ENCODE data around the gene COX7A2L. TPM values are rescaled to one million over a fixed set of nuclear protein-coding genes. Genes with fewer than 3 reads are reported as not detected.

The COX7A2L gene
- total RNA-seq, 4 donors from 2014 or later: 85.3 to 131 (median 113) TPM

- H3K4me3 ChIP-seq: no peak overlapping the region
- no peak for ATAC-seq
- TF ChIP-seq POLR2AphosphoS5 (IDR thresholded peaks at IDR 0.05) (no peak), POLR2A (IDR thresholded peaks at IDR 0.05) (no peak), EP300 (IDR thresholded peaks at IDR 0.05) (no peak)
- TF ChIP-seq, protein P1, sequence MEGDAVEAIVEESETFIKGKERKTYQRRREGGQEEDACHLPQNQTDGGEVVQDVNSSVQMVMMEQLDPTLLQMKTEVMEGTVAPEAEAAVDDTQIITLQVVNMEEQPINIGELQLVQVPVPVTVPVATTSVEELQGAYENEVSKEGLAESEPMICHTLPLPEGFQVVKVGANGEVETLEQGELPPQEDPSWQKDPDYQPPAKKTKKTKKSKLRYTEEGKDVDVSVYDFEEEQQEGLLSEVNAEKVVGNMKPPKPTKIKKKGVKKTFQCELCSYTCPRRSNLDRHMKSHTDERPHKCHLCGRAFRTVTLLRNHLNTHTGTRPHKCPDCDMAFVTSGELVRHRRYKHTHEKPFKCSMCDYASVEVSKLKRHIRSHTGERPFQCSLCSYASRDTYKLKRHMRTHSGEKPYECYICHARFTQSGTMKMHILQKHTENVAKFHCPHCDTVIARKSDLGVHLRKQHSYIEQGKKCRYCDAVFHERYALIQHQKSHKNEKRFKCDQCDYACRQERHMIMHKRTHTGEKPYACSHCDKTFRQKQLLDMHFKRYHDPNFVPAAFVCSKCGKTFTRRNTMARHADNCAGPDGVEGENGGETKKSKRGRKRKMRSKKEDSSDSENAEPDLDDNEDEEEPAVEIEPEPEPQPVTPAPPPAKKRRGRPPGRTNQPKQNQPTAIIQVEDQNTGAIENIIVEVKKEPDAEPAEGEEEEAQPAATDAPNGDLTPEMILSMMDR (IDR thresholded peaks at IDR 0.05): no peak
- H3K27ac ChIP-seq: no peak overlapping the region
- 96 to 97% methylated on average over 2 of the region's 2 CpGs for WGBS, 2 donors (ENCODE audit: low coverage in 1 of 2)
- H3K36me3 ChIP-seq: peaks cover 0 to 31% of the 10 kb centered on the region in 2 donors
- no peaks in the 10 kb centered on the region for H3K4me1 ChIP-seq
- no peaks in the 10 kb centered on the region for H3K9me3 ChIP-seq
- no peaks in the 10 kb centered on the region for H3K27me3 ChIP-seq
Observed at GRCh38 chr2:42309366-42309765, 51.7 kb downstream of the COX7A2L start.

DNA sequence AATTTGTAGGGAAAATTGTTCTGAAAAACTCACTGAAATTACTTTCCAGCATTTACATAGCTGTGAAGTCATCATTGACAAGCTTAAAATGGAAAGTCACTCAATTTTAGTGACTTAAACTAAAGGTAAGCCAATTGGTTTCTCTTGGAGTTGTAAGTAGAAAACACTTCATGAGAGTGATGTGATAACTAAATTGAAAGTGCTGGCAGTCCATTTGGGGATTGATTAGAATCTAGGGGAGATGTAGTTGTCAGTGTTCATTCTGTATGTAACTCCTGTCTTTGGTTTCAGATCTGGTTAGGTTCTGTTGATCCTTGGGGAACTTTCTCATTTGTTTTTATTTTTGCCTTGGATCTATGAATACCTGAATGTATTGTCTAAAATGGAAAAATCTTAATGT is 53.8 kb downstream of the COX7A2L start:
- TF ChIP-seq, protein P1 (IDR thresholded peaks at IDR 0.05): no peak
- TF ChIP-seq POLR2AphosphoS5 (IDR thresholded peaks at IDR 0.05) (no peak), POLR2A (IDR thresholded peaks at IDR 0.05) (no peak), EP300 (IDR thresholded peaks at IDR 0.05) (no peak)
- Histone ChIP-seq H3K4me1 (no peaks in the 10 kb centered on the region), H3K27me3 (no peaks in the 10 kb centered on the region), H3K4me3 (no peak overlapping the region), H3K27ac (no peak overlapping the region), H3K36me3 (peaks cover 0 to 52% of the 10 kb centered on the region in 2 donors), H3K9me3 (no peaks in the 10 kb centered on the region)
- no peak for ATAC-seq

DNA sequence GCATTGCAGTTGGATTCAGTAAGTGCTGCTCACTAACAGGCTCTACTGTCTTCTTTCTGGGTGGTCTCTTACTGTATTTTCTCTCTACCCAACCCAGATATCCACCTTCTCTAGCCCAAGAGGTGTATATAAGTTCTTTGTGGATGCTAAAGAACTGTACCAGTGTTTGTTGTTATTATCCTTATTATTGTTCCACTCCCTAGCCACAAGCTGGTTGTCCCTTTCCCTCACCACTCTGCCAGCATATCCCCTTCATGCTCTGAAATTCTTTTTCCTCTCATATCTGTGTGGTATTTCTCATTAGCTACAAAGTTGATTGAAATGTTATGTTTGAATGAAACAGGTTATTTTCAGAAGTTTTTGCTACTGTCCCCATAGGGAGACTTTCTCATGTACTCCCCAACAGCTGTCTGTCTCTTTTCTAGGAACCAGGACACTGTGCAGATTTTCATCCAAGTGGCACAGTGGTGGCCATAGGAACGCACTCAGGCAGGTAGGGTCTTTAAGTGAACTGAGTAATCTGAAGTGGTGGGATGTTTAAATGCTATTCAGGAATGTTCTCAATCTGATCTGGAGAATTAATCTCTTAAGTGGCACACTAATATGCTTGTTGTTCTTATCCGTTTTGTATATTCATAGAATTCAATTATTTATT is 56.8 kb downstream of the COX7A2L start:
- TF ChIP-seq, protein P1 (IDR thresholded peaks at IDR 0.05): no peak
- TF ChIP-seq EP300 (IDR thresholded peaks at IDR 0.05): no peak
- no peak for TF ChIP-seq POLR2A (IDR thresholded peaks at IDR 0.05)
- no peak for TF ChIP-seq POLR2AphosphoS5 (IDR thresholded peaks at IDR 0.05)
- no peaks in the 10 kb centered on the region for H3K27me3 ChIP-seq
- no peak overlapping the region for H3K4me3 ChIP-seq
- no peak for ATAC-seq
- no peaks in the 10 kb centered on the region for H3K4me1 ChIP-seq
- H3K27ac ChIP-seq: no peak overlapping the region
- 91 to 93% methylated on average over 2 of the region's 2 CpGs for WGBS, 2 donors (ENCODE audit: low coverage in 1 of 2)
- no peaks in the 10 kb centered on the region for H3K9me3 ChIP-seq
- peaks cover 0 to 52% of the 10 kb centered on the region in 2 donors for H3K36me3 ChIP-seq

DNA sequence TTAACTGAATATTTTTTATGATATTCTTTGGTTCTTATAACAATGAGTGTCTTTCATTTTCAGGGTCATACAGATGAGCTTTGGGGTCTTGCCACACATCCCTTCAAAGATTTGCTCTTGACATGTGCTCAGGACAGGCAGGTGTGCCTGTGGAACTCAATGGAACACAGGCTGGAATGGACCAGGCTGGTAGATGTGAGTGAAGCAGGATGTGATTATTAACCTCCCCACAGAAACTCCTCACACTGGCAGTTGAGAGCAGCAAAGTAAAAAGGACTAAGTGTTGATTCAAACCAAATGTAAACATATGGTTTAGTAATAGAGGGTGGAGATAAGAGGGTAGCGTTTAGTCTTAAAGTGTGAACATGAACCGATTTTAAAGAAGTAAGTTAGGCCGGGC is 57.8 kb downstream of the COX7A2L start:
- TF ChIP-seq, protein P1 (IDR thresholded peaks at IDR 0.05): no peak
- TF ChIP-seq POLR2A (IDR thresholded peaks at IDR 0.05): no peak
- no peak for TF ChIP-seq EP300 (IDR thresholded peaks at IDR 0.05)
- TF ChIP-seq POLR2AphosphoS5 (IDR thresholded peaks at IDR 0.05): no peak
- ATAC-seq: no peak
- peaks cover 0 to under 1% (median 0%) of the 10 kb centered on the region in 3 donors for H3K4me1 ChIP-seq
- no peak overlapping the region for H3K4me3 ChIP-seq
- no peaks in the 10 kb centered on the region for H3K9me3 ChIP-seq
- peaks cover 0 to 51% of the 10 kb centered on the region in 2 donors for H3K36me3 ChIP-seq
- WGBS, 2 donors (ENCODE audit: low coverage in 1 of 2): 67 to 100% methylated on average over 1 to 3 of the region's 3 CpGs
- H3K27ac ChIP-seq: no peak overlapping the region
- H3K27me3 ChIP-seq: no peaks in the 10 kb centered on the region

- Histone ChIP-seq H3K36me3 (peaks cover 2 to 49% of the 10 kb centered on the region in 2 donors), H3K27me3 (no peaks in the 10 kb centered on the region), H3K4me1 (peaks cover 0 to 10% (median 4%) of the 10 kb centered on the region in 3 donors), H3K27ac (no peak overlapping the region), H3K4me3 (no peak overlapping the region), H3K9me3 (no peaks in the 10 kb centered on the region)
- no peak for ATAC-seq
- no peak for TF ChIP-seq POLR2A (IDR thresholded peaks at IDR 0.05)
- TF ChIP-seq POLR2AphosphoS5 (IDR thresholded peaks at IDR 0.05): no peak
- TF ChIP-seq EP300 (IDR thresholded peaks at IDR 0.05): no peak
- TF ChIP-seq, protein P1 (IDR thresholded peaks at IDR 0.05): no peak
- 83 to 87% methylated on average over 2 of the region's 2 CpGs for WGBS, 2 donors (ENCODE audit: low coverage in 1 of 2)
Observed at GRCh38 chr2:42300527-42300926, 60.5 kb downstream of the COX7A2L start.

All from gastroesophageal sphincter (tissue), 4 donors.